Amygdala (tissue), 56 donors: Measurements from ENCODE around the gene LMAN1L.

Experiments
- DNase-seq, 56 donors: peaks; one replicate each; lab custom pipeline; 2025; lab: John Stamatoyannopoulos, UW

The LMAN1L gene

DNA sequence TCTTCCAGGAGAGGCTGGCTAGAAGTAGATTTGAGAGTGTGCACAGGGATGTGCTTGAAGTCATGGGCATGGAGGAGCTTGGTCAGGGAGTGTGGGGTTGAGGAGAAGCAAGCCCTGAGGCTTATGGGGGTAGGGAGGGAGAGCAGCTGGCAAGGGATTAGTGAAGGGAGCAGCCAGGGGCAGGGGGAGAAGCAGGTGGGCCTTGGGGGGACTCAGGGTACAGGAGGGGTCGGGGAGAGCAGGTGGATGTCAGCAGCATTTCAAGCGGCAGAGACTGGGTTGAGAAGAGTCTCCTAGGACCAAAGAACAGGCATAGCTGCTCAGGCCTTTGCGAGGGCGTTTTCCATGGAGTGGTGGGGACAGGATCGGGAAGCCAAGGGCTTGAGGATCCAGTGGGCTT is 3.4 kb upstream of the LMAN1L start:
- no peak for DNase-seq

DNA sequence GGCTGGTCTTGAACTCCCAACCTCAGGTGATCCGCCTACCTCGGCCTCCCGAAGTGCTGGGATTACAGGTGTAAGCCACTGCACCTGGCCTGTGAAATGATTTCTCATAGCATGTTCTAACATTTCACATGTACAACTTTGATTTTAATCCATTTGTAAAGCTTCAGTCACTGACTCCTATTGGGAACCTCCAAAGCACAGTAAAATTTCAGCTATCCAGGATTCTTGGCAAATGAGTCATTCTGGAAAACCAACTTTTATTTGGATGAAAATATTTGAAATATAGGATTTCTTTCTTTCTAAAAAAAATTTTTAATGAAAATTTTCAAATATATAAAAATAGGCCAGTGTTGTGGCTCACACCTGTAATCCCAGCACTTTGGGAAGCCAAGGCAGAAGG is 2.7 kb upstream of the LMAN1L start:
- no peak for DNase-seq

DNA sequence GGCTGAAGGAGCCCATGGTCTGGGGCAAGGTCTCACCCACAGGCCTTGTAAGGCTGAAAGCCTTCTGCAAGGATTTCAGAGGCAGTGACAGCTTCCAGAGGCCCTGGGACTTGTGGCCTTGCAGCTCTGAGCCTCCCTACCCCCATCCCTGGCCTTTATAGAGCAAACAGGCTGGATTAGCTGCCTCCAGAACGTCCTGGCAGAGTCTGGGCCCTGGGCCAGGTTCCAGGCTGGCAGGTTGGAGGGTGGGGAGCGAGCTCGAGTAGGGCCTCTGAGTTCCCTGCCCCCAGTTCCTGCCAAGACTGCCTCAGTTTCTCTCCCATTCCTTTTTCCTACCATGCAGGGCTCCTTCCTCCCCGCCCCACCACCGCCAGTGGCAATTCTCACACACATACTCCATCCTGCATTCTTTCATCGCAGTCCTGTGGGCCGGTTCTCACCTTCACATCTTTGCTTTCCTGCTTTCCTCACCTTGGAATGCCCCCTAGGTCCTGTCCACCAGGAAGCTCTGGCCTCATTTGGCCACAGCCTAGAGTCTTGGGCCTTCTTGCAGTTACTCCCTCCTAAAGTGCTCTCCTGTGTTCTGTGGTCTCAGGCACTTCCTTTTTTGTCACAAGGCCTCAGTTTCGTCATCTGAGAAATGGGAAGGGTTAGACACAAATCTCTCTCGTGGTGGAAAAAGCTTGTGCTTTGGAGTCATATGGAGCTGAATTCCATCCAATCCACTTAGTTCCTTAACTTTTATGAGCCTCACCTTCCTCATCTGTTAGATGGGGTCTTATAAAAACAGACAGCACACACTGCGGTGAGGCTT is 2.7 kb downstream of the LMAN1L start:
- DNase-seq, result peak in 8 of 56 donors; percentile 7 to 35 (median 19)

DNA sequence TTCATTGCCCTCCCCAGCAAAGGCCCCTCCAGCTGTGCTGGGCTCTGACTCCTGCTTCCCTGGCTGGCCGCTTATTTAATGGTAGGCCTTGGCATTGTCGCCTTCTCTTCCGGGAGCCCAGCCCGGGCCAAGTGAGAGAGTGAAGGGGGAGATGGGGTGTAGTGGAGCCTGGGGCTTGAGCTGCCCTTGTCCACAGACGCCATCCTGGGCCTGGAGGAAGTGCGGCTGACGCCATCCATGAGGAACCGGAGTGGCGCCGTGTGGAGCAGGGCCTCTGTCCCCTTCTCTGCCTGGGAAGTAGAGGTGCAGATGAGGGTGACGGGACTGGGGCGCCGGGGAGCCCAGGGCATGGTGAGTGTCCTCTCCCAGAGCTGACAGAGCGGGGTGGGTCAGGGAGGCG is 3.3 kb downstream of the LMAN1L start:
- peak in 3 of 56 donors; percentile 7 to 30 (median 15) for DNase-seq

DNA sequence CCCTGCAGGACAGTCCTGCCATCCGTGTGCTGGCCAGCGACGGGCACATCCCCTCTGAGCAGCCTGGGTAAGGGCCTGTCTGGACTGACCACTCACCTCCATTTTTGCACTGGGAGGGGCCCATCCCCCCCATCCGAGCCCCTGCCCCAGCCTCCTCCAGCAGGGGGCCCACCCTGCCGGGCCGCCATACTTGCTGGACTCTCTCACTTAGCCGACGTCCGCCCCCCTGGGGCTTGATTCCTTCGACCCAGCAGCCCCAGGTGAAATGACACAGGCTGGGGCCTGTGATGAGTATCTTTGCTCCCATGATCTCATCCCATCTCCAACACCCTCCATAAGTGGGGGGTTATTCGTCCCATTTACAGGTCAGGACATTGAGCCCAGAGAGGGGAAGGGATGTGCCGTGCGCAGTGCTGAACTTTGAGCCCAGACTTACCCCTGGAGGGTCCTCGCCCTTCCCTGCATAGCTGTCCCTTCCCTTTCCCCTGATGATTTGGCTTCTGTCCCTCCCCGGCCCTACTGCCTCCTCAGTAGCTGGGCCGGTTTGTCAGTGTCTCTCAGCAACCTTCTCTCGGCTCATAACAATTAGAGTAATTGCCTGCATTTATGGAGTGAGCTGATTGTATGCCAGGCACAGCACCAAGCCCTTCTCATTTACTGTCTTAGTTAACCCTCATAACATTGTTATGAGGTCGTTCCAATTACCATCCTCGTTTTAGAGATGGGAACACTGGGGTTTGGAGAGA is 4.2 kb downstream of the LMAN1L start:
- no peak for DNase-seq

DNA sequence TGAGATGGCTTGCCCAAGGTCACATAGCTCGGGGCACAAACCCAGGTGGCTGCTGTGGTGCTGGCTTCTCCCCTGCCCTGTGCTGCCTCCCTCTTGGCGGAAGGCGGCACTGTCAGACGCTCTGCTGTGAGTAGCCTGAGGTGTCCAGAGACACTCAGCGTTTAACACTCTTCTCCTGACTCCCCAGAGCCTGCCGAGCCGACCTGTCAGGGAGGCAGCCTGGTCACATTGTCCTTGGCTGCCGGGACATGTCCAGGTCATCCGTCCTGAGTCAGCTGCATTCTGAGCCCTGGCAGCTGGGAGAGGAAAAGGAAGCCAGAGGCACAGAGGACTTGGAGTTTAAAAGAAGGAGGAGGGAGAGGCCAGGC is 4.7 kb downstream of the LMAN1L start:
- peak in 6 of 56 donors; percentile 15 to 37 (median 20) for DNase-seq

DNA sequence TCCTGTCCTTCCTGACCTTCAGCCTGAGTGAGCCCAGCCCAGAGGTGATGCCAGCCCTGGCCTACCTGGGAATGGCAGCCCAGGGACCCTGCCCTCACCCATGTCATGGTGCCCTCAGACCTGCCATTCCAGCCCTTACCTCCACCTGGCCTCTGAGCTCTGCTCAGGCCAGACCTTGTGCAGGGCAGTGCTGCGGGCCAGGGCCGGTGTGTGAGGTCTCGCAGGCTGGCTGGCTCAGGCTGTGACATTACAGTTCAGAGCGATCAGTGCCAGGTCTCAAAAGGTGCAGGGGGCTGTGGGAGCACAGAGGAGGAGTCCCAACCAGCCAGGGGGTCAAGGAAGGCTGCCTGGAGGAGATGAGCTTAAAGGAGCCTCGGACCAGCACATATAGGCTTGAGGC is 7.4 kb downstream of the LMAN1L start:
- no peak for DNase-seq

DNA sequence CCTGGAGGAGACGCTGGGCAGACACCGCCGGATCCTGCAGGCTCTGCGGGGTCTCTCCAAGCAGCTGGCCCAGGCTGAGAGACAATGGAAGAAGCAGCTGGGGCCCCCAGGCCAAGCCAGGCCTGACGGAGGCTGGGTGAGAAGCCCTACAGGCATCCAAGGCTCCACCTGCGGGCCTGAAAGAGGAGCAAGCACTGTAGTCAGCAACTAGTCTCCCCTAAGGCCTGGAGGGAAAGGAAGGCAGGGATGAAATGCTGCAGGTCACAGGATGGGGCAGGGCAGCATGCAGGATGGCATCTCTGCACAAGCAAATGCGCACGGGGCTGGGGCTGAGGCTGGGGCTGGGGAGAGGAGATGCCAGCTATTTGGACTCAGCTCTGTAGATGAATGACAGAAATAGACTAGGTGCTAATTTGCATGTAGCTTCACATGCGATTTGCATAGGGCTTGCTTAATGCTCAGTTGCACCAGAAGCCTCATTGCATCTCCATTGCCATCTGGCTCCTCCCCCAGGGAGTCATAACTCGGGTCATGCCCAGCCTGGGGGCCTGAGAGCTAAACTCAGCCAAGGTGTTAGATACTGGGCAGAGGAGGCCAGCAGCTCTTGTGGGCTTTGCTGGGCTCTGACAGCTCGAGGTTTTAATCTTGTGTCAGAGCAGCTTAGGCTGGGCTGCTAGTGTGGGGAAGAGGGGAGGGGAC is 8.6 kb downstream of the LMAN1L start:
- DNase-seq, result no peak

DNA sequence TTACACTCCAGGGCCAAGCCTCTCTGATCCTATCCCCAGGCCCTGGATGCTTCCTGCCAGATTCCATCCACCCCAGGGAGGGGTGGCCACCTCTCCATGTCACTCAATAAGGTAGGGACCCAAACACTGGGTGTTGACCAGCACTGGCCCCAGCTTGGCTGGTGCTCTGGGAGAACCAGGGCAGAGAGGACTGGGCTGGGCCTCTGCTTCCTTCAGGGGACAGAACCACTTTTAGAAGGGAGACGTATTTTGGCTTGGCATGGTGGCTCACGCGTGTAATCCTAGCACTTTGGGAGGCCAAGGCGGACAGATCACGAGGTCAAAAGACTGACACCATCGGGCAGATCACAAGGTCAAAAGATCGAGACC is 9.1 kb downstream of the LMAN1L start:
- no peak for DNase-seq

DNA sequence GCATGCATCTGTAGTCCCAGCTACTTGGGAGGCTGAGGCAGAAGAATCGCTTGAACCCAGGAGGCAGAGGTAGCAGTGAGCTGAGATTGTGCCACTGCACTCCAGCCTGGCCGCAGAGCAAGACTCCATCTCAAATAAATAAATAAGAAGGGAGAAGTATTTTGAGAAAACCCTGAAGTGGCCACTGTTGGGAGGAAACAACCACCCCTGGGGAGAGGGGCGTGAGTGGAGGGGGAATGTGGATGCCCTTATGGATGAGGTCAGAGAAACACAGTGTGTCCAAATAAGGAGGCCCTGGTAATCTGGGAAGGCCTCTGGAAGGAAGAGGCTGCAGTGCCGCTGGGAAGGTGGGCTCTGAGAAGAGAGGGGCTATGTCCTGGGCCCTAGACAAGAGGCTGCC is 9.6 kb downstream of the LMAN1L start:
- no peak for DNase-seq

DNA sequence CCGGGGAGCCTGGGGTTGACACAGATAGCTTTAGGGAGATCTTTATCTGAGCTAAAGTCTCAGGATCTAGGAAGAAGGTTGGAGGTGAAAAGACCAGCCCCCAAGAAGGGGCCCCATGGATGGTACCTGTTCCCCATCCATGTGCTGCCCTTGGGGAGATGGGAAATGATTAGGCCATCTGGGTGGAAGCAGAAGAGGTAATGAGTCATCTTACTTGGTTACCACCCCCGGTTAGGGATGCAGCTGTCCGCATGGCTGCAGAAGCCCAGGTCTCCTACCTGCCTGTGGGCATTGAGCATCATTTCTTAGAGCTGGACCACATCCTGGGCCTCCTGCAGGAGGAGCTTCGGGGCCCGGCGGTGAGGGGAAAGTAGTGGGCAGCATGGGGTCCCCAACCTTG is 10.7 kb downstream of the LMAN1L start:
- no peak for DNase-seq

DNA sequence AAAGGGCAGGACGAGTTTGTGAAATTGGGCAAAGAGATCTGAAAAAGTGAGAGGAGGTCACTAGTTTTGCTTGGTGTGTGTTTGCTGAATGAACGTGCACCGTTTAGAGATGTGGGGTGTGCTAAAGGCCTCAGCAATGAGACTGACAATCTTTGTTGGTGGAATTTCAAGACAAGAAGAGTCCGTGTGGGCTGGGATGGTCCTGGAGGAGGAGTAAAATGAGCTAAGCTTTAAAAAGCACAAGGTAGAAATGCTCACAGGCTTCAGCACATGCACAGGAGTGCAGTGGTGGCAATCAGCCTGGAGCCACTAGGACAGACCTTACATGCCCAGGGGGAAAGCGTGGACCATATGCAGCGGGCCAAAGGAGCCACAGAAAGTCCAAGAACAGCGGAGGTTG is 12.3 kb downstream of the LMAN1L start:
- peak in 1 of 56 donors; percentile 6 for DNase-seq

DNA sequence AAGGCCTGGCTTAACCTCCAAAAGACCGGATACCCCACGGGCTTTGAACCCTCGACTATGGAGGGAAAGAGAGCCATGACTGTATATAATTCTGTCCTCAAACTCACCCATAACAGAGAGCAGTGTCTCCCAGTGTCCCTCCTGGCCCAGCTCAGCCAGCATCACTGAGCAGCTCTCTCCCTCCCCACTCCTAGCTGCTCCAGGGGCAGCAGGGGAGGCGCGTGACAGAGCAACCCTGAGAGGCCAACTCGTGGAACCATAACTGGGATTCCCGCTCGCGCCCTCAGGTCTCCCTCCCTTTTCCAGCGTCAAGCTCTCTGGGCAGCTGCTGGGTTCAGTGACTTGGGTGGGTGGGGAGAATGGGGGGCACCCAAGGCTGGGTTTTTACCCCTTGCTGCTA is 13.2 kb downstream of the LMAN1L start:
- no peak for DNase-seq

DNA sequence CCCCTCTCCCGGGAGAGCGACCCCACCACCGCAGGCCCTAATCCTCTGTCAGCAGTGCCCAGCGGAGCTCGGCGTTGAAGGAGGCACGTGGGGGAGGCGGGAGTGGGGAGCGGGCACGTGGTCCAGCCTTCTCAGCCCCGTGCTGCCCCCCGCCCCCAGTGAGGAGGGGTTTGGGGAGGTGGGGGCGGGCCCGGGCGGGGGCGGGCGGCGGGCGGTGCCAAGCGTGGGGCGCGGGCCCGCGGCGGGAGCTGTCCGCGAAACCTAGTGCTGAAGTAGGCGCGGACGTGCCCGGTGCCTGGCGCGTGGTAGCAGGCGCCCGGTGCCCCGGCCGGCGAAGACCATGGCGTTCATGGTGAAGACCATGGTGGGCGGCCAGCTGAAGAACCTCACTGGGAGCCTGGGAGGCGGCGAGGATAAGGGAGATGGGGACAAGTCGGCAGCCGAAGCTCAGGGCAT is 13.8 kb downstream of the LMAN1L start, which contains the start of gene CPLX3:
TSS of gene CPLX3 (plus strand) at position 264 of the 456 bp plus-strand sequence. CDS start at position 341, 77 bp downstream.
- DNase-seq, result peak in 13 of 56 donors; percentile 9 to 59 (median 30)

DNA sequence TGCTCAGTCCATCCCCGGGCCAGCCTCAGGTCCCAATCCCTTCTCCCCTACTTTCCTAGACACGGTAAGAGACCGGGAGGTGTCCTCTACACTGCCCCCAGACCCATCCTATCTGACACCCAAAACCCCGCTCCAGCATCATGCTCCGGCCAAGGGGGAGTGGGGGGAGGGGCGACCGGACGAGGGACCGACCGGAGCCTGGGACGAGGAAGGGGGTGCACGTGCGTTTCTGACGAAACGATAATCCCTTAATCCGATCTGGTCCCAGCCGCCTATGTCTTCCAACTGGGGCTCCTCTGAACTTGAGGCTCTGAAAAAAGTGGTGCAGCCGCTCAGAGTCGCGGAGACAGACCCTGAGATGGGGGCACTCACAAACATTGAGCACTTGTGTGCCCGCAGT is 14.3 kb downstream of the LMAN1L start:
- DNase-seq, result no peak

DNA sequence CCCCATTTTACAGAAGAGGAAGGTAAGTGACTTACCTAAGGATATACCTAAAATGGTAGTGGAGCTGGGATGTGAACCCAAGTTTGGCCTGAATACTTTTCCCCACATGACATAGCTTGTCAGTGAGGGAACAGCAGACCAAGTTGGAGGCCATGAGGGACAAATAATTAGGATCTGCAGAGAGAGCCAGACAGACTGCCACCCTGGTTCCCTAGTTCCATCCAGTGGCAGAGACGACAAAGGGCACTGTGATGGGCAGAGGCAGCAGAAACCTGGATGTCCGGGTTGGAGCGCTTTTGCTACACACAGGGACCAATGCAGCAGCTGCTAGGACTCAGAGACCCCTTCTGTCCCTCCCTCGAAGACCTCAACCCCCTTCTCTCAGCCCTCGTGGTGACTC is 15.0 kb downstream of the LMAN1L start:
- DNase-seq, result no peak

DNA sequence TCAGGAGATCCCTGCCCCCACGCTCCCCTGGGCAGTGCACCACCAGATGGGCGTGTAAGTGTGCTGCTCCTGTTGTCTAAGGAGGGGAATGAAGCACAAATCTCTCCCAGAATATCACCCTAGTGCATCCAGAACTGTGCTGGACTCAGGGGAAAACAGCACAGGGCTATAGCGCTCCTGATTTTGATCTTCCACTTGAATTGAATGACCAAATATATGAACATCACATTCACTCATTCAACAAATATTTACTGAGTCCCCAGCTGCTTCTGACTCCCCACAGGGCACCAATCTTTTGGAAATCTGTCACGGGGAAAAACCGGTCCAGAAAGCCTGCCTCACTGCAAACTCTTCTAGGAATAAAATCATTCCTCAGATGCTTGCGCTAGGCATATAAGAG is 16.2 kb downstream of the LMAN1L start:
- DNase-seq, result no peak

DNA sequence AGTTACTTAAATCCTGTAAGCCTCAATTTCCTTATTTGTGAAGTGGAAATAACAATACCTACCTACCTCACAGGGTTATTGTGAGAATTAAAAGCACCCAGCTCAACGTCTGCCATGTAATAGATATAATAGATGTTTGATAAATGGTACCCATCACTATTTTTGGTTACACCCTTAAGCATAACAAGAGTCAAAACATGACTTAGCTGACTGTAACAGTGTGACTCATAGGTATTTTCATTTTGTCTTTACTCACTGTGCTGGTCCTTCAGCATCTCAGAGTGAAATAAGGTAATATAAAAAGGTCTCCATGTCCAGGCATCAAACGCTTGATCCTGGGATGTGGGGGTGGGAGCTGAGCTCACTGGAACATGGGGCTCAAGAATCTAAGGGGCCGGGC is 16.9 kb downstream of the LMAN1L start:
- no peak for DNase-seq

DNA sequence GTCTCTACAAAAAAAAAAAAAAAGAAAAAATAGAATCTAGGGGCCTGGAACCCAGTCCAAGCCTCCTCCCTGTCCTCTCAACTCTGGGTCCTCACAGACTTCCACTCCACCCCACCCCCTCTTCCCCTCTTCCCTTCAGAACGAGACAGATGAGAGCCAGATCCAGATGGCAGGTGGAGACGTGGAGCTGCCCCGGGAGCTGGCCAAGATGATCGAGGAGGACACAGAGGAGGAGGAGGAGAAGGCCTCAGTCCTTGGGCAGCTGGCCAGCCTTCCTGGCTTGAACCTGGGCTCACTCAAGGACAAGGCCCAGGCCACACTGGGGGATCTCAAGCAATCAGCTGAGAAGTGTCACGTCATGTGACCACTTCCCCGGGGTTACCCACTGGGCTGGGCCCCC is 17.4 kb downstream of the LMAN1L start:
- DNase-seq, result no peak

DNA sequence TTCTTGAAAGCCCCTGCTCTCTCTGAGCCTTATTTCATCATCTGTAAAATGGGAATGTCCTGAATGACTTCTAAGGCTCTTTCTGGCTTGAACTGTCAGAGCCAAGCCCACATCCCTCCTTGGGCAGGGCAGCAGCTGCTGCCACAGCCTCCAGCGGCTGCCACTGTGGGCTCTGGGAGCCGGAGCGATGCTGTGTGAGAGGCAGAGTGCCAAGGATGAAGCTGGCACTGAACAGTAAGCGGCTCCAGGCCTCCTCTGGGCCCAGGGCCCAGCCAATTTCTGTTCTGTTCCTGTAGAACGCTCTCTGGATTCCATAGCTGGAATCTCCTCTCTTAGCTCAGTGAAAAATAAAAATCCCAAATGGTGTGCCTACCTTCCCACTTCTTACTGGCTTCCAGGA is 18.2 kb downstream of the LMAN1L start:
- peak in 46 of 56 donors; percentile 7 to 79 (median 46) for DNase-seq

DNA sequence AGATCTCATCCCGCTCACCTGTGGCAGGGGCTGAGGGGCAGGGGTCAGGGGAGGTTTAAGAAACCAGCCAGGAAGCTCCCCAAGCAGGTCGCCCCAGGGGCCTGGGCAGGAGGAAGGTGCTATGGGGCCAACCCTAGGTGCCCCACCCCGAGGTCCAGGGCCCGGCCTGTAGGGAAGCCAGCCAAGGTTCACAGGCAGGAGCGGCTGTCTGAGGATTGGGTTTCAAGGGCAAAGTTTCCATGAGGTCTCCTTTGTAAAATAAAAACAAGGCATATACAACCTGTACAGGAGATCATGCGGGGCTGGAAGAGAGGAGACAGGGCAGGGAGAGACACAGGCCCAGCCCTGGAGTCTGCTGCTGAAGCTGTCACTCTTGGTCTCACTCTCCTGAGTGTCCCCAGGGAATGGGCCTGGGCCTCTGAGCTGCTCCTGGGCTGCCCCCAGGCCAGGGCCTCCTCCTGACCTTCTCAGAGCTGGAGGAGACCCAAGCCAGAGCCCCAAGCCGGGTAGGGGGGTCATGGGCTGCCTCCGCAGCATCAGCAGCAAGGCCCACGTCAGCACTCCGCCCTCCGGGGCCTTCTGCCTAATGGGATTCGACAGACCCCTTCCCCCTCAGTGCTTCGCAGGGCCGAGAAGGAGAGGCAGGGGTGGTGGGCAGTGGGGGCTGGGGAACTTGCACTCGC is 19.3 kb downstream of the LMAN1L start:
- no peak for DNase-seq
